ENCODE data around the gene SEC31A.

DNA sequence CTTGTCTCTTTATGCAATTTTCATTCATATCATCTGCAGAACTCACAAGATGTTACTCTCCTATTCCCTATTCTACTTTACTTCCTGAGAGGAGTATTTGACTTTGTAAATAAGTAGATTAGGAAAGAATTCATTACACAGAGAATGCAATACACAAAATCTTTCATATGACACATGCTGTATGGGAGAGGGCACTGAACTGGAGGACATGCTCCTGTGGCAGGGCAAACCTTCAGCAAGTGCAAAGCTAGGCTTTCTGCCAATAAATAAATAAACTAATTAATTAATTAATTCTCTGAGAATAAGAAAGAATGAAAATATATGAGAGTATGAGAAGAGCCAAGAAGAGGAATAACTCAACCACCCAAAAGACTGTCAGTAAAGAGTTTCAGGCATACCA lies 43.5 kb upstream of the SEC31A start:
- TF ChIP-seq, protein P1, sequence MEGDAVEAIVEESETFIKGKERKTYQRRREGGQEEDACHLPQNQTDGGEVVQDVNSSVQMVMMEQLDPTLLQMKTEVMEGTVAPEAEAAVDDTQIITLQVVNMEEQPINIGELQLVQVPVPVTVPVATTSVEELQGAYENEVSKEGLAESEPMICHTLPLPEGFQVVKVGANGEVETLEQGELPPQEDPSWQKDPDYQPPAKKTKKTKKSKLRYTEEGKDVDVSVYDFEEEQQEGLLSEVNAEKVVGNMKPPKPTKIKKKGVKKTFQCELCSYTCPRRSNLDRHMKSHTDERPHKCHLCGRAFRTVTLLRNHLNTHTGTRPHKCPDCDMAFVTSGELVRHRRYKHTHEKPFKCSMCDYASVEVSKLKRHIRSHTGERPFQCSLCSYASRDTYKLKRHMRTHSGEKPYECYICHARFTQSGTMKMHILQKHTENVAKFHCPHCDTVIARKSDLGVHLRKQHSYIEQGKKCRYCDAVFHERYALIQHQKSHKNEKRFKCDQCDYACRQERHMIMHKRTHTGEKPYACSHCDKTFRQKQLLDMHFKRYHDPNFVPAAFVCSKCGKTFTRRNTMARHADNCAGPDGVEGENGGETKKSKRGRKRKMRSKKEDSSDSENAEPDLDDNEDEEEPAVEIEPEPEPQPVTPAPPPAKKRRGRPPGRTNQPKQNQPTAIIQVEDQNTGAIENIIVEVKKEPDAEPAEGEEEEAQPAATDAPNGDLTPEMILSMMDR (IDR thresholded peaks at IDR 0.05), result no peak
- TF ChIP-seq POLR2AphosphoS5 (IDR thresholded peaks at IDR 0.05), result no peak

Measured in prostate gland (tissue), 2 donors.